Measurements from ENCODE around the gene TECTA. TPM values are rescaled to one million over a fixed set of nuclear protein-coding genes. Genes with fewer than 3 reads are reported as not detected.

The TECTA gene
- total RNA-seq, 1 donor from 2014 or later = 0.59 TPM

DNA sequence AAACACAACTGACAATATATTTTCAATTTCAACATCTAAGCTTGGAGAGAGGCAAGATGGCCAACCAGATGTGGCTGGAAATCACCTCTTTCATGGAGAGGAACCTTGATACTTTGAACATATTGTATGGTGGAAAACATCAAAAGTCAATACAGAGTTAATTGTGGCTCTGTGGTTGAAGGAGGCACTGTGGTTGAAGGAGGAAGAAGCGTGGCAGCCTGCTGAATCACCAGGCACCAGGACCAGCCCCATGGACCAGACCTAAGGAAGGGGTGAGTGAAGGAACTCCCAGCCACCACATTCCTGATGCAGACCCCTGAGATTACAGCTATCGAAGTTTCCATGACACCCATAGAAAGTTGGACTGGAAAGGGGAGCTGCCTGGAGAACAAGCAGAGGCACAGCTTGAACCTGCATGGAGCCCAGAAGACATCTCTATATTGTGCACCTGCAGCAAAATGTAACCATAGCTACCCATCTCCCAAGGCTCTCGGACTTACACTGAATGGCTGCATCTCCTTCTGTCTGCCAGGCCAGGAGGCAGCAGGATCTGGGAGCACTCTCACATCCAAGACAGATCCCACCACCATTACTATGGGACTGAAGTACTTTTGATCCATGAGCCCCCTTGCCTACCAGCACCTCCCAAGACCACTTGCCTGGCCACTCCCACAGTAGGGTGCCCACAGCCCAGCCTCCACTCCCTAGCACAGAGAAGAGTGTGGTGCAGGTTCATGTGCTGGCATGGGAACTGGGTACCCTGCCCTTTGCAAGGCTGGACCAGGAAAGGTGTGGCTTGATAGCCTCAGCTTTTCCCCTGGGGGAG, 111.7 kb downstream of the TECTA start:
- no peaks in the 10 kb centered on the region for H3K27me3 ChIP-seq (ENCODE audit: low read depth)
- TF ChIP-seq, protein P1, sequence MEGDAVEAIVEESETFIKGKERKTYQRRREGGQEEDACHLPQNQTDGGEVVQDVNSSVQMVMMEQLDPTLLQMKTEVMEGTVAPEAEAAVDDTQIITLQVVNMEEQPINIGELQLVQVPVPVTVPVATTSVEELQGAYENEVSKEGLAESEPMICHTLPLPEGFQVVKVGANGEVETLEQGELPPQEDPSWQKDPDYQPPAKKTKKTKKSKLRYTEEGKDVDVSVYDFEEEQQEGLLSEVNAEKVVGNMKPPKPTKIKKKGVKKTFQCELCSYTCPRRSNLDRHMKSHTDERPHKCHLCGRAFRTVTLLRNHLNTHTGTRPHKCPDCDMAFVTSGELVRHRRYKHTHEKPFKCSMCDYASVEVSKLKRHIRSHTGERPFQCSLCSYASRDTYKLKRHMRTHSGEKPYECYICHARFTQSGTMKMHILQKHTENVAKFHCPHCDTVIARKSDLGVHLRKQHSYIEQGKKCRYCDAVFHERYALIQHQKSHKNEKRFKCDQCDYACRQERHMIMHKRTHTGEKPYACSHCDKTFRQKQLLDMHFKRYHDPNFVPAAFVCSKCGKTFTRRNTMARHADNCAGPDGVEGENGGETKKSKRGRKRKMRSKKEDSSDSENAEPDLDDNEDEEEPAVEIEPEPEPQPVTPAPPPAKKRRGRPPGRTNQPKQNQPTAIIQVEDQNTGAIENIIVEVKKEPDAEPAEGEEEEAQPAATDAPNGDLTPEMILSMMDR (IDR thresholded peaks at IDR 0.05) = no peak
- no peaks in the 10 kb centered on the region for H3K36me3 ChIP-seq
- H3K4me3 ChIP-seq = no peak overlapping the region
- DNase-seq (no peak), ATAC-seq (no peak)
- no peak overlapping the region for H3K27ac ChIP-seq
- H3K9me3 ChIP-seq = no peaks in the 10 kb centered on the region
- intact Hi-C loops (cut with DNase I) = no loop called here
- H3K4me1 ChIP-seq = no peaks in the 10 kb centered on the region

DNA sequence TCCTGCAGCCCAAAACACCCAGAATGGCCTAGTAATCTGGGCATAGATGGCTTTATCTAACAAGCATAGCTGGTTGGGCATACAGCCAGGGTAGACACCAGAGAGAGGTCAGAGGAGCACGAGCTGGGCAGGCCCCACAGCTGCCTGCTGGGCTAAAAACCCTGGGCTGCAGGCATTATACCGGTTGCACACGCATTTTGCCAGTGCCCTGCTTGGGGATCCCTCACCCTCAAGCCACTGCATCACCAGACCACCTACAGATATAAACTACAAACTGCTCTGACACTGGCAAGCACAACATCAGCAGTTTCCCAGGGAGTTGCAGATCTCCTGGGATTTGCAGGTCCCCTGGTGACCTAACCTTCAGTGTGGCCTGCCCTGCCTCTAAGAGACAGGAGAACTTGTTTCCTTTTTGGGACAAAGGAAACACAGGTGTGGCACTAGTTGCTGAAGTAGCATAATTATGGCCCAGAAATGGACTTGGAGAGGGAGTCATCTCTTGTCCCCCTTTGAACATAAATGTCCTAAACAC, 112.4 kb downstream of the TECTA start:
- TF ChIP-seq, protein P1 (IDR thresholded peaks at IDR 0.05) = no peak
- H3K36me3 ChIP-seq = no peaks in the 10 kb centered on the region
- DNase-seq = no peak
- H3K4me1 ChIP-seq = no peaks in the 10 kb centered on the region
- no peak overlapping the region for H3K27ac ChIP-seq
- no peak for ATAC-seq
- H3K9me3 ChIP-seq = no peaks in the 10 kb centered on the region
- no peaks in the 10 kb centered on the region for H3K27me3 ChIP-seq (ENCODE audit: low read depth)
- no peak overlapping the region for H3K4me3 ChIP-seq
- intact Hi-C loops (cut with DNase I) = no loop called here

DNA sequence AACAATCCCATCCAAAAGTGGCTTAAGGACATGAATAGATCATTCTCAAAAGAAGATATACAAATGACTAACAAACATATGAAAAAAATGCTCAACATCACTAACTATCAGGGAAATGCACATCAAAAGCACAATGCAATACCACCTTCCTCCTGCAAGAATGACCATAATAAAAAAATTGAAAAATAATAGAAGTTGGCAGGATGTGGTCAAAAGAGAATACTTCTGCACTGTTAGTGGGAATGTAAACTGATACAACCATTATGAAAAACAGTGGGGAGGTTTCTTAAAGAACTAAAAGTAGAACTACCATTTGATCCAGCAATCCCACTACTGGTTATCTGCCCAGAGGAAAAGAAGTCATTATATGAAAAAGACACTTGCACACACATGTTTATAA, 113.8 kb downstream of the TECTA start:
- Histone ChIP-seq H3K27me3 (ENCODE audit: low read depth) (no peaks in the 10 kb centered on the region), H3K4me3 (no peak overlapping the region), H3K4me1 (no peaks in the 10 kb centered on the region), H3K27ac (no peak overlapping the region), H3K36me3 (no peaks in the 10 kb centered on the region), H3K9me3 (no peaks in the 10 kb centered on the region)
- no peak for ATAC-seq
- no peak for DNase-seq
- TF ChIP-seq, protein P1 (IDR thresholded peaks at IDR 0.05) = no peak
- intact Hi-C loops (cut with DNase I) = no loop called here

DNA sequence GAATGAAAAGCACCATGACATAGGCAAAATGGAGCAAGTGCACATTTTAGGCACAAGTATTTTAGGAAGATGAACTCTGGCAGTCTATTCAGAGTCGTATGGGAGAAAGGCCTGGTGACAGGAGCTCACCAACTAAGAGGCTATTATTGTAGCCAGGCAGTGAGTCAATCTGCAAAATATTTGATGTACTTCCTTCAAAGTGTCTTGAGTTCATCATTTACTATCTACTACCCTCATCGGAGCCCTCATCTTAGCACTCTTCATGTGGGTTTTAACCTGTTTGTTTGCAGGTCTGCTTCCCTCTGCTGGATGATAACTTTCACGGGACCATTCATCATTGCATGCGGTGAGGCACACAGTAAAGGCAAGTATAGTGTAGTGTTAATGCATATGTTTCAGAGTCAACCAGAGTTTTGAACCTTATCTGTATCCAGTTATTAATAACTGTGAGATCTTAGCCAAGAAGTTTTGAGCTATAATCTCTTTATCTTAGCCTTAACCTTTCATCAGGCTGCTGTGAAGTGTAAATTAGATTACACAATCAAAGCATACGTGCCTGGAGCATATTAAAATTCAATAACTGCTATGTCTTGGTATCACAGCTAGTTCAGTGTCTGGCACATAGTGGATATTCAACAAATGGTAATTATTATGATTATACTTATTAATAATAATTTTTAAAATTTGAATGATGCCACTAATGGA, 120.6 kb downstream of the TECTA start:
- Histone ChIP-seq H3K27ac (no peak overlapping the region), H3K36me3 (no peaks in the 10 kb centered on the region), H3K4me3 (no peak overlapping the region), H3K4me1 (no peaks in the 10 kb centered on the region), H3K27me3 (ENCODE audit: low read depth) (no peaks in the 10 kb centered on the region), H3K9me3 (no peaks in the 10 kb centered on the region)
- intact Hi-C loops (cut with DNase I) = no loop called here
- ATAC-seq (no peak), DNase-seq (no peak)
- TF ChIP-seq, protein P1 (IDR thresholded peaks at IDR 0.05) = no peak

DNA sequence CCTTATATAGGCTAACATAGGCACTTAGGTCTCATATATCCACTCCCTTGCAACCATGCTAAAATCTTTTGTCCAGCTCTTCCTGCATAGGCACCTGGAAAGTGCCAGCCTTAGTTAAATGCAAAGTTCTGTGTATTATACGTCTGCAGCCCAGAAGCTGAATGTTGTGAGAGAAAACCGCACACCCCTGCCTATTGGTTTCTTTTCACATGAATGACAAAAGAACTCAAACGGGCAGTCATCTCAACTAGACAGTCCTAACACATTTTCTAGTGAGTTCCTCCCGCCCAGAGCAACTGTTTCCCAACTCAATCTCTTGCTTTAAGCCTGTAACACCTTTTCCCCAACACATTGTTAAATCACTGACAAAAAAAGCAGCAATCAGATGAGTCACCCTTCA, 122.1 kb downstream of the TECTA start:
- TF ChIP-seq, protein P1 (IDR thresholded peaks at IDR 0.05) = no peak
- H3K4me3 ChIP-seq = no peak overlapping the region
- ATAC-seq (no peak), DNase-seq (no peak)
- no peaks in the 10 kb centered on the region for H3K9me3 ChIP-seq
- H3K27me3 ChIP-seq (ENCODE audit: low read depth) = no peaks in the 10 kb centered on the region
- no peaks in the 10 kb centered on the region for H3K36me3 ChIP-seq
- intact Hi-C loops (cut with DNase I) = no loop called here
- H3K27ac ChIP-seq = no peak overlapping the region
- H3K4me1 ChIP-seq = no peaks in the 10 kb centered on the region
